HAP-1 (cell line): Measurements from ENCODE around the gene RAD51C.
"Not testable (repeated sequence)": the region's sequence is repeated elsewhere in the genome, so short reads cannot be mapped to it uniquely, and the experiment has no call there.

ENCODE experiments used
- DNase-seq, 2 experiments: peaks; one replicate each; pipeline ENCODE4 v3.0.0-alpha.2; 2016 to 2020; ENCODE audit warnings: low spot score in 2 of 2
- H3K27me3 ChIP-seq: fragments of 250-450 bp; sonication (Bioruptor Pico); 2 replicates; pipeline ENCODE4 v1.5.1; 2020; ENCODE audit warnings: low read depth, mild to moderate bottlenecking, moderate library complexity
- H3K36me3 ChIP-seq: fragments of 250-450 bp; sonication (Bioruptor Pico); replicated peaks from 2 replicates; pipeline ENCODE4 v1.5.1; 2020; ENCODE audit warnings: mild to moderate bottlenecking
- H3K4me1 ChIP-seq: fragments of 250-450 bp; sonication (Bioruptor Pico); 2 replicates; pipeline ENCODE4 v1.5.1; 2020; ENCODE audit warnings: mild to moderate bottlenecking
- H3K4me3 ChIP-seq: fragments of 250-450 bp; sonication (Bioruptor Pico); 2 replicates; pipeline ENCODE4 v1.5.1; 2020; ENCODE audit warnings: mild to moderate bottlenecking, moderate library complexity
- H3K9me3 ChIP-seq: fragments of 250-450 bp; sonication (Bioruptor Pico); 2 replicates; pipeline ENCODE4 v1.5.1; 2020; ENCODE audit warnings: mild to moderate bottlenecking, moderate library complexity
- in situ Hi-C: fragments of 300-500 bp; cut with MboI; formaldehyde crosslinking; loops from 3 replicates; pipeline ENCODE4 v1.14.3; 2020; ENCODE audit warnings: low sequenced_read_pairs, inconsistent platforms, mixed read lengths

The RAD51C gene

DNA sequence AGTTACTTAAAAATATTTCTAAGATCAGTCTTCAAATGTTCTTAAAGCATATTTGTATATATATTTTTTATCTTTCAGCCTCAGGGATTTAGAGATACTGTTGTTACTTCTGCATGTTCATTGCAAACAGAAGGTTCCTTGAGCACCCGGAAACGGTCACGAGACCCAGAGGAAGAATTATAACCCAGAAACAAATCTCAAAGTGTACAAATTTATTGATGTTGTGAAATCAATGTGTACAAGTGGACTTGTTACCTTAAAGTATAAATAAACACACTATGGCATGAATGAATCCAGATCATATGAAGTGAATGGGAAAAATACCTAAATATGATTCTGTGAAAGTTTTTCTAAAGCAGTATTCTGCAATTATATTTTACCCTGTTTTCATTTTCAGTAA is 41.6 kb downstream of the RAD51C start:
- in situ Hi-C loops = no loop called here
- H3K4me1 ChIP-seq = peaks cover 23% of the 10 kb centered on the region

DNA sequence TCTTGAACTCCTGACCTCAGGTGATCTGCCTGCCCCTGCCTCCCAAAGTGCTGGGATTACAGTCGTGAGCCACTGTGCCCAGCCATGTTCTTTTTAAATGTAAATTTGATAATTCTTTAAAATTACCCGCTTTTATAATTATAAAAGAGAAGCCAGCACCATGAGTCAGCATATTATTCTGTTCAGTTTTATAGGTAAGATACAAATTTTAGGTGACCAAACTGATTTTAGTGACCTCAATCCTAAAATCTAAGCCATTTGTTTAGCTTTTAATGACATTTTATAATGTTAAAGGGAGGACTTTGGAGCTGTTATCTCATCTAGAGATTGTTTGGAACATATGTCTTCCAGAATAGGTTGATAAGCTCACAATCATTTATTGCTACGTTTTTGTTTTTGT is 42.4 kb downstream of the RAD51C start:
- H3K9me3 ChIP-seq = no peaks in the 10 kb centered on the region
- peak; percentile 65 to 78 for DNase-seq
- no peaks in the 10 kb centered on the region for H3K27me3 ChIP-seq
- H3K4me3 ChIP-seq = no peak overlapping the region
- in situ Hi-C loops = no loop called here
- H3K36me3 ChIP-seq = no peaks in the 10 kb centered on the region
- H3K4me1 ChIP-seq = peaks cover 23% of the 10 kb centered on the region

More for the DNA sequence above, 41.6 kb downstream of the RAD51C start:
- Histone ChIP-seq H3K4me3 (no peak overlapping the region), H3K27me3 (no peaks in the 10 kb centered on the region), H3K9me3 (no peaks in the 10 kb centered on the region), H3K36me3 (no peaks in the 10 kb centered on the region)
- DNase-seq = no peak

DNA sequence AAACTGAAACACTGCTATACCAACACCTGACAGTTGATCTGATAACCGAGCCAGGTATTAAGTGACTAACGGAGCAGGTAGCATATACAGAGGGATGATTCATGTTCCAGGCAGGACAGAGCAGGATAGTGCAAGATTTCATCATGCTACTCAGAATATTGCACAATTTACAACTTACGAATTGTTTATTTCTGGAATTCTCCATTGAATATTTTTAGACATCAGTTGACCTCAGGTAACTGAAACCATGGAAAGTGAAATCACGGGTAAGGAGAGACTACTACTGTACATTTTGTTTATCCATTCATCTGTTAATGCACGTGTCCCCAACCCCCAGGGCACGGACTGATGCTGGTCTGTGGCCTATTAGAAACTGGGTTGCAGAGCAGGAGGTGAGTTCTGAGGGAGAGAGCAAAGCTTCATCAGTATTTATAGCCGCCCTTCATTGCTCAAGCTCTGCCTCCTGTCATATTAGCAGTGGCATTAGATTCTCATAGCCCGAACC is 48.8 kb downstream of the RAD51C start:
- no peaks in the 10 kb centered on the region for H3K36me3 ChIP-seq
- no peaks in the 10 kb centered on the region for H3K4me1 ChIP-seq
- no peaks in the 10 kb centered on the region for H3K27me3 ChIP-seq
- DNase-seq = no peak
- H3K9me3 ChIP-seq = no peaks in the 10 kb centered on the region
- no peak overlapping the region for H3K4me3 ChIP-seq
- in situ Hi-C loops = no loop called here

DNA sequence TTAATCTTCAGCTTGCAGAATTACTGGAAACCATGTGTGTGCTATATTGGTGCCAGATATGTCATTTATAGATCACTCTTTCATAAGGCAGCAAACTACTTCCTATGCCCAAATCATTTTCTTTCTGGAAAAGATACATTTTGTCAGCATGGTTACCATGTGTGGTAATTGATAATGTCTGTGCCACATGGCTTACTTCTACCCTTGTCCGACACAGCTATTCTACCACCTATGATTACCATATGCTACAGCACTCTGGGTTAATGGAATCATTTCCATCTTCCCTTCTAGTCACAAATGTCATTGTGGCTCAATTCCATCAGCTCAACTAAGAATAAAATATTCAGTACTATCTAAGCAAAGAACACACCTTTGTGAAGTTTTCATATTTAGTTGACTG is 55.3 kb downstream of the RAD51C start:
- Histone ChIP-seq H3K4me3 (no peak overlapping the region), H3K4me1 (no peaks in the 10 kb centered on the region), H3K27me3 (no peaks in the 10 kb centered on the region), H3K36me3 (no peaks in the 10 kb centered on the region), H3K9me3 (no peaks in the 10 kb centered on the region)
- in situ Hi-C loops = no loop called here
- DNase-seq = no peak

DNA sequence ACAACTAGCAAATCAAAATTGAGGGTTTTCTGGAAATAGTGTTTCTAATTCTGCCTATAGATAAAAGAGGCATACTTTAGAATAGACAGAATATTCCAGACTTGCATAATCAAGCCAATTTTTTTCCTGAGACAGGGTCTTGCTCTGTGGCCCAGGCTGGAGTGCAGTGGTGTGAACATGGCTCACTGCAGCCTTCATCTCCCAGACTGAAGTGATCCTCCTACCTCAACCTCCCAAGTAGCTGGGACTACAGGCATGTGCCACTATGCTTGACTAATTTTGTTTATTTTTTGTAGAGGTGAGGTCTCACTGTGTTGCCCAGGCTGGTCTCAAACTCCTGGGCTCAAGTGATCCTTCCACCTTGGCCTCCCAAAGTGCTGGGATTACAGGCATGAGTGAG is 57.2 kb downstream of the RAD51C start:
- in situ Hi-C loops, H3K9me3 ChIP-seq, H3K27me3 ChIP-seq, H3K36me3 ChIP-seq, H3K4me3 ChIP-seq, DNase-seq, H3K4me1 ChIP-seq: not testable (repeated sequence)

DNA sequence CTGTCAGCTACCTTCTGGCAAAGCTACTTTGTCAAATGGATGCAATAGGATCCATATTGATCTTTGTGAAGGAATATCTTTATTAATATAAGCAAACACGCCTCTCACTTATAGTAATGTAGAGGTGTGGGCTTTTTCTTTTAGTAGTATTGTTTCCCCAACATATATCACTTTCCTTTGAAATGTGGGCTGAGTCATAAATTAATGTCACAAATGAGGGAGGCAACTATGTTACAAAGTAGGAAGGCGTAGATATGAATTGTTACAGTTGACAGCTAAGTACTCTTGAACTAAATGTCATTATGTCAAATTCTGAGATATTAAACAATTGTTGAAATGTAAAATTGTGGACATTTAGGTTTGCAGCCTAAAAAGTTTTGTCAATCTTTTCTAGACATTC is 60.6 kb downstream of the RAD51C start:
- Histone ChIP-seq H3K4me1 (peaks cover 12% of the 10 kb centered on the region), H3K27me3 (no peaks in the 10 kb centered on the region), H3K9me3 (no peaks in the 10 kb centered on the region), H3K36me3 (peaks cover 3% of the 10 kb centered on the region; the same call in 1 of the 2 replicates), H3K4me3 (no peak overlapping the region)
- no peak for DNase-seq
- in situ Hi-C loops = no loop called here

DNA sequence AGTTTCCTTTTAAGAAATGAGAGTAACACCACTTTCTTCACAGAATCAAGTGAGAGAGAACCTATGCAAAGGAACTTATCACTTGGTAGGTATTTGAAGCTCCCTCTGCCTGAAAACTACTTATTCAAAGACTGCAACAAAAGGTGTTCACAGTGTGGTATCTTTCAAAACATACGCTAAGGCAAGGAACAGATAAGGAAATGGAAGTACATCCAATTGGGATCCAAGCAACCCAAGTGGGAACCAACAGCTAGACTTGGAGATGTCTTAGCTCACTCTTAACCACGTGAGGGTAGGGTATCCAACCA is 62.8 kb downstream of the RAD51C start:
- H3K9me3 ChIP-seq = no peaks in the 10 kb centered on the region
- in situ Hi-C loops = no loop called here
- H3K27me3 ChIP-seq = no peaks in the 10 kb centered on the region
- H3K4me3 ChIP-seq = peak overlapping the region; percentile 82
- no peak for DNase-seq
- H3K4me1 ChIP-seq = peaks cover 12% of the 10 kb centered on the region
- peaks cover 3% of the 10 kb centered on the region; the same call in 1 of the 2 replicates for H3K36me3 ChIP-seq

DNA sequence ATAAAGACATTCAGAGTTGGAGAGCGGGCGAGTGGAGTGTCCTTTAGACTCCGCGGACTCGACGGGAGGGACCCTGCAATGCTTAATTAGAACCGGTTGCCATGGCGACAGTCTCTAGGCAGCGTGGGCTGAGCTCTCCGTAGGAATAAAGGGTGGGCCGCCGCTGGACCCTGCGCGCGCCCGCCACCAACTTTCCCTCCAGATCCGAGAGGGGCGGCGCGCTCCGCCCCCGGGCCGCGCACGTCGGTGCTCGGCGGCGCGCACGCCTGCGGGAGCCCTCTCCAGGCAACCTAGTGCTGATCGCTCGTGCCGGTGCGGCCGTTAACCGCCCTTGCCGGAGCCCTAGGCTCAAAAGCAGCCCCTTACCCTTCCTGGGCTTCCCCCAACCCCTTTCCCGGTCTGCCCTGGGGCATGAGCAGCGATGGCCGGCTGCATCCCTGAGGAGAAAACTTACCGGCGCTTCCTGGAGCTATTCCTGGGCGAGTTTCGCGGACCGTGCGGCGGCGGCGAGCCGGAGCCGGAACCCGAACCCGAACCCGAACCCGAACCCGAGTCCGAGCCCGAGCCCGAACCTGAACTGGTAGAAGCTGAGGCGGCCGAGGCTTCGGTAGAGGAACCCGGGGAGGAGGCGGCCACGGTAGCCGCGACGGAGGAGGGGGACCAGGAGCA is 63.3 kb downstream of the RAD51C start, which contains the start of gene PPM1E:
Gene PPM1E (plus strand): TSS at position 278 of the 669 bp plus-strand sequence.
- Histone ChIP-seq H3K4me3 (peak within 1 kb of the TSS; percentile 82), H3K9me3 (no peaks in the 10 kb centered on the region), H3K4me1 (peaks cover 12% of the 10 kb centered on the region), H3K27me3 (no peaks in the 10 kb centered on the region), H3K36me3 (peaks cover 3% of the 10 kb centered on the region; the same call in 1 of the 2 replicates)
- peak; percentile 85 to 93 for DNase-seq
- in situ Hi-C loops = no loop called here

DNA sequence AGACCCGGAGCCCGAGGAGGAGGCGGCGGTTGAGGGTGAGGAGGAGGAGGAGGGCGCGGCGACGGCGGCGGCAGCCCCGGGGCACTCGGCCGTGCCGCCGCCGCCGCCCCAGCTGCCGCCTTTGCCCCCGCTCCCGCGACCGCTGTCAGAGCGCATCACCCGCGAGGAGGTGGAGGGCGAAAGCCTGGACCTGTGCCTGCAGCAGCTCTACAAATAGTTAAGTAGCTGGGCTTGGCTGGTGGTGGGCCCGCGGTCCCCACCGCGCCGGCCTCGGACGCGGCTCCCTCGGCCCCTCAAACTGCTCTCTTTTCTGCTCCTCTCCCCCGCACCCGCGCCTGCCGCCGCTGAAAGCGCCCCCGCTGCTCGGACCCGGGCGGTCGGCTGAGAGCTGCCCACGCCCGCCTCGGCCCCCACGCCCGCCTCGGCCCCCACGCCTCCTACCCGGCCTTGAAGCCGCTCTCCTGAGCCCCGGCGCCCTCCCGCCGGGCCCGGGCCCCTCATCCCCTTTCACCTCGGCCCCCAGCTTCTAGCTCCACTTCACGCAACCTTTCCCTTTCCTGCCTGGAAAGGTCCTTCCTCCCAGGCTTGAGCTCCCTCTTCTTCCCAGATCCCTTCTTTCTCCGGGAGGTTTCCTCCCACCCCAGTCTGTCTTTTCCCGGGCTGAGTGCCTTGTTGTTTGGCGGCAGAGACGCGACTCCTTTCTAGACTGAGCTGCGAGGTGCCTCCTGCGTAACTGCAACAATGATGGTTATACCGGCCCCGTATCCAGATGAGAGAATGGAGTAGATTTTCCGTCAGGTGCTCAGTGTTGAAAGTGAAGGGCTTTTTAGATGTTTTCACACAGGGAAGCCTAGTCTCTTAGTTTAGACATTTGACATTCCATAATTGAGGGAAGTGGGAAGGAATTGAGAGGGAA is 64.1 kb downstream of the RAD51C start:
- in situ Hi-C loops = no loop called here
- Histone ChIP-seq H3K27me3 (no peaks in the 10 kb centered on the region), H3K9me3 (no peaks in the 10 kb centered on the region), H3K4me1 (peaks cover 12% of the 10 kb centered on the region), H3K4me3 (peak overlapping the region; percentile 82), H3K36me3 (peaks cover 3% of the 10 kb centered on the region; the same call in 1 of the 2 replicates)
- DNase-seq = peak; percentile 48 to 58

DNA sequence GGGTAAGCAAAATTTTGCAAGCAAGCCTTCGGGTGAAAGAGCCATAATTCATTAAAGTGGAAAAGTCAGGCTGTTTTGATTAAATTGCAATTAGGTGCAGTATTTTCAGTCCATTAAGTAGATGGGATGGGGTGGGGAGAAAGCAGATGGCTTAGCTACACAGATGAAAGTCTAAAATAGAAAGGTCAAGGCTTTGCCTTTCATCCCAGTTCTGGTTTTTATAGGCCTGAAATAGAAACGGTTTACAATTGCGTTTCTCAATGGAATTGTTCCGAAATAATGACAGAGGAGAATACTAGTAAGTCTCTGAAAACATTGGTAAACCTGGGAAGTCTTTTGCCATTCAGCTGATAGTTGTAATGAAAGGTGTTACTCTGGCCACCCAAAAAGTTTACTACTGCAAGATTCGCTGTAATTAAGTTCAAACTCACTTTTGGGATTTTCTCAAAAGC is 64.8 kb downstream of the RAD51C start:
- DNase-seq = peak in 1 of 2 experiments; percentile 67
- peak overlapping the region; percentile 82 for H3K4me3 ChIP-seq

DNA sequence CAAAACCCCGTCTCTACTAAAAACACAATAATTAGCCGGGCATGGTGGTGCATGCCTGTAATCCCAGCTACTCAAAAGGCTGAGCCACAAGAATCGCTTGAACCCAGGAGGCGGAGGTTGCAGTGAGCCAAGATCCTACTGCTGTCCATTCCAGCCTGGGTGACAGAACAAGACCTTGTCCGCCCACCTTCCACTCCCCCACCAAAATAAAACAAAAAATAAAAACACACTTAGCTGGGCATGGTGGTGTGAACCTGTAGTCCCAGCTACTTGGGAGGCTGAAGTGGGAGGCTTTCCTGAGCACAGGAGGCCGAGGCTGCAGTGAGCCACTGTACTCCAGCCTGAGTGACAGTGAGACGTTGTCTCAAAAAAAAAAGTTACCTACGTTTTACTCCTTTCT is 66.5 kb downstream of the RAD51C start:
- H3K4me1 ChIP-seq = peaks cover 7% of the 10 kb centered on the region
- H3K4me3 ChIP-seq = no peak overlapping the region
- in situ Hi-C loops = no loop called here
- H3K27me3 ChIP-seq = no peaks in the 10 kb centered on the region
- H3K36me3 ChIP-seq = peaks cover 3% of the 10 kb centered on the region; the same call in 1 of the 2 replicates
- H3K9me3 ChIP-seq = no peaks in the 10 kb centered on the region
- DNase-seq = no peak

More for the DNA sequence above, 64.8 kb downstream of the RAD51C start:
- H3K27me3 ChIP-seq = no peaks in the 10 kb centered on the region
- in situ Hi-C loops = no loop called here
- no peaks in the 10 kb centered on the region for H3K9me3 ChIP-seq
- H3K36me3 ChIP-seq = peaks cover 3% of the 10 kb centered on the region; the same call in 1 of the 2 replicates
- peaks cover 12% of the 10 kb centered on the region for H3K4me1 ChIP-seq

DNA sequence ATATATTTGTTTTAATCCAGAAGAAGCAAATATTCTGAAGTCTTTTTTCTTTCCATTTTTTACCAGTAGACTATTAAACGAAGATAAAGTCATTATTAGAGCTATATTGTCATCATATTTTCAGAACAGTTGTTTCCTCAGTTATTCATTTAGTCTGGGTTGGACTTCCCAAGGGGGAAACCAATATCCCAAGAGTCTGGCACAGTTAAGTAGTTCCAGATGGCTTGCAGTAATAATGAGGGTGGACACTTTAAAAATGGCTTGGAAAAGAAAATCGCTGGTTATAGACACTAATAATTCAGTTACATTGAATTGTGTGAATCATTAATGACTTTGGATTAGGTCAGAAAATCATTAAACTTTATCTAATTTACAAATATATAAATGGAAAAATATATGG is 67.1 kb downstream of the RAD51C start:
- Histone ChIP-seq H3K4me1 (peaks cover 7% of the 10 kb centered on the region), H3K9me3 (no peaks in the 10 kb centered on the region), H3K27me3 (no peaks in the 10 kb centered on the region)

DNA sequence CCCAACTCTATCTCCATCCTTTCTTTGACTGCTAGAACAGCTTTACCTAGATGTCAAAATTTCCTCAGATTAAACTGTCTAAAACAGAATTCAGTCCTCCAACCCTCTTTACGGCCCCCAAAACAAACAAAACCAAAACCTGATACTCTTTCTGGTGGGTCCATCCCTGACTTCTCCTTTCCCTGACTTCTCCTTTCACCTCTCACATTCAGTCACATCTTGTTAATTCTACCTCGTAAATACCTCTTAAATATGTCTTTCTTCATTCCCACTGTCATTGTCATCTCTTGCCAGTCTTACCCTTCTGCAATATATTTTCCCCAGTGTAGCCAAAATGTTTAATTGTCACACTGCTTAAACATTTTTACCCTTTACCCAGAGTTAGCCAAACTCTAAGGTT is 67.8 kb downstream of the RAD51C start:
- Histone ChIP-seq H3K36me3 (peaks cover 3% of the 10 kb centered on the region; the same call in 1 of the 2 replicates), H3K4me1 (peaks cover 7% of the 10 kb centered on the region), H3K9me3 (no peaks in the 10 kb centered on the region), H3K4me3 (no peak overlapping the region), H3K27me3 (no peaks in the 10 kb centered on the region)
- in situ Hi-C loops = no loop called here
- no peak for DNase-seq

More for the DNA sequence above, 67.1 kb downstream of the RAD51C start:
- in situ Hi-C loops = no loop called here
- DNase-seq = no peak
- Histone ChIP-seq H3K4me3 (no peak overlapping the region), H3K36me3 (peaks cover 3% of the 10 kb centered on the region; the same call in 1 of the 2 replicates)

DNA sequence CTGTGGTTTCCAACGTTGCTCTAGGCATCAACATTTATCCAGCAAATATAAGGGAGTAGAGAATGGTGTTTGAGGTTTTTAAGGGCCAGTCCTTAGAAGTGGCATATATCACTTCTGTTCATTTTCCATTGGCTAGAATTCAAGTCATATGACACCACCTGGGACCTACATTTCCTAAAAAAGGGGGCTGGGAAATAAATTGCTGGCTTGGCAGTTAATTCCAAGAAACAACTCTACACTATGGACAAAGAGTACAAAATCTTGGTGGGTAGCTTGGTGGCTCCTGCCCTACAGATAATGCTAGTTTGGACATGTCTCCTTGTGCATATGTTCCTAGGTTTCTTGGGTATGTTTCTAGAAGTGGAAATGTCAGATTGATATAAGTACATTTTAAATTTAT is 70.9 kb downstream of the RAD51C start:
- DNase-seq = no peak
- Histone ChIP-seq H3K4me3 (no peak overlapping the region), H3K4me1 (no peaks in the 10 kb centered on the region; the same call in 1 of the 2 replicates), H3K9me3 (no peaks in the 10 kb centered on the region), H3K27me3 (no peaks in the 10 kb centered on the region), H3K36me3 (no peaks in the 10 kb centered on the region)
- in situ Hi-C loops = no loop called here
